Measurements from ENCODE around the gene SMPD3. TPM values are rescaled to one million over a fixed set of nuclear protein-coding genes. Genes with fewer than 3 reads are reported as not detected.
A peak's percentile ranks its signal among the peaks of the same experiment; 100 is the strongest.
"Not testable (repeated sequence)": the region's sequence is repeated elsewhere in the genome, so short reads cannot be mapped to it uniquely, and the experiment has no call there.

SMPD3 gene
- total RNA-seq (2014; rRNA removed; shearing (Covaris generic)): 45.7 and 50.7 TPM in 2 replicates

GRCh38 chr16:68448360-68448970 lies at the start of gene SMPD3:
Gene SMPD3 (minus strand): TSS chr16:68448508. CDS start chr16:68372181, 76,327 bp downstream.
- peak; percentile 98 for DNase-seq (ENCODE audit: low spot score)

DNA sequence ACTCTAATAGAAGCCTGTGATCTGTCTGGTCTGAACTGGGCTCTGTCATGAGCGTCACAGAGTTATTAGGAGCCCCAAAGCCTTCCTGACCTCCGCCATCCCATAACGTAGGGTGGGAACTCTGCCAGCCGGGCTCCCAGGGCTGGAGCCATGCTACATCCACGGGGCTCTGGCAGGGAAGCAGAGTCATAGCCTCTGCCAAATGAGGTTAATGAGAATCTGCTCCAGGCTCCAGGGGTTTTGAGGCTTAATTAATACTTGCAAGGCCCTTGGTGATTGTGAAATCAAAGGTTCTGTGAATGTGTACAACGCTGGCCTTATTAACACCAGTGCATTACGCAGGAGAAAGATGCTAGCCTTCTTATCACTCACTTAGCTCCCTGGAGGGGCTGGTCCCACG lies 48.4 kb upstream of the SMPD3 start:
- no peak for DNase-seq (ENCODE audit: low spot score)

DNA sequence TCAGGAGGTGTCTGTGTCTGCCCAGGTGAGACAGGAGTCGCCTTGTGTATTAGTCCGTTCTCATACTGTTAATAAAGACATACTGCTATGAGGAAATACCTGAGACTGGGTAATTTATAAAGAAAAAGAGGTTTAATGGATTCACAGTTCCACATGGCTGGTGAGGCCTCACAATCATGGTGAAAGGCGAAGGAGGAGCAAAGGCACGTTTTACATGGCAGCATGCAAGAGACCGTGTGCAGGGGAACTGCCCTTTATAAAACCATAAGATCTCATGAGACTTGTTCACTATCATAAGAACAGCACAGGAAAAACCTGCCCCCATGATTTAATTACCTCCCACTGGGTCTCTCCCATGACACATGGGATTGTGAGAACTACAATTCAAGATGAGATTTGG lies 46.0 kb upstream of the SMPD3 start:
- not testable (repeated sequence) for DNase-seq (ENCODE audit: low spot score)

DNA sequence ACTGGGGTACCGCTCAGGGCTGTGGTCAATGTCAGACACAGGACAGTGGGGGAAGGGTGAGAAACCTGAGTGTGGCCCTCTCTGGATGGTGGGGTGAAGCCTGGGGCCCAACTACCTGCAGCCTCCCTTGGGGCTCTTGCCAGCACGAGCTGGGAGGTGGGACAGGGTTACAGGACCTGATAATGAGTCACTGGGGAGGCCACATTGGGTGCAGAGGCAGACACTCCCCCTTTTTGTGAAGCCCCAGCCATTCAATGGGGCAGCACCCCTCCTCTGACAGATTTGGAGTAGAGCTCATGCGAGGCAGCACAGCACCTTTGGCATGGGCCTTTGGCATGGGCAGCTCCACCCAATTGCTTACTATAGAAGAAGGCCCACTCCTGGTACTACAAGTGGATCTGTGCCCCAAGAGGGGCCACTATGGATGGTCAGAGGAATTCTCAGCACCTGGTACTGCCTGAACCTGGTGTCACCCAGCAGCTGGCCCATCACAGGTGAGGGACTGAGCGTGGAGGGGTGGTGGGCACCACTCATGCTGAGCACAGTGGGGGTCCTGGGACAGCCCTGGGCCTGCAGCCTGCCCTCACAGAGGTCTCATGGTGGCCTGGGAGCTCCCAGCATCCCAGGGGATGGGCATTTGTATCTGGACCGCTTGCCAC lies 45.2 kb upstream of the SMPD3 start:
- DNase-seq (ENCODE audit: low spot score): no peak

GRCh38 chr16:68492543-68493411 lies 44.5 kb upstream of the SMPD3 start:
- peak; percentile 92 for DNase-seq (ENCODE audit: low spot score)

- peak; percentile 34 for DNase-seq (ENCODE audit: low spot score)
Measured at GRCh38 chr16:68492151-68492542, 43.8 kb upstream of the SMPD3 start.

DNA sequence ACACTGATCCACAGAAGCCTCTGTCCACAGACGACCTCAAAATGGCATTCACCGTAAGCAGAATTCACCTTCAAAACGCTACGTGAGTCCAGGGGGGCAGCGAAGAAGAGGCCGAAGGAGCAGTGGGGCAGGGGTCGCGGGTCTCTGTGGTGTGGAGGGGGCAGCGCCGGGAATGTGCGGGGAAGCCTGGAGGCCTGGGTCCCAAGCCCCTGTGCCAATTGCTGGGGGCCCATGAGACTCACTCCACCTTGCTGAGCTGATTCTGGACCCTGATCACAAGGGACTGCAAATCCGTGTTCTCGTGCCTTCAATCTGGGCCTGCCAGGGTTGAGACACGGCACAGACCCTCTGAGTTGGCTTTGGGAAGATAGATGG lies 43.3 kb upstream of the SMPD3 start:
- DNase-seq (ENCODE audit: low spot score): no peak

DNA sequence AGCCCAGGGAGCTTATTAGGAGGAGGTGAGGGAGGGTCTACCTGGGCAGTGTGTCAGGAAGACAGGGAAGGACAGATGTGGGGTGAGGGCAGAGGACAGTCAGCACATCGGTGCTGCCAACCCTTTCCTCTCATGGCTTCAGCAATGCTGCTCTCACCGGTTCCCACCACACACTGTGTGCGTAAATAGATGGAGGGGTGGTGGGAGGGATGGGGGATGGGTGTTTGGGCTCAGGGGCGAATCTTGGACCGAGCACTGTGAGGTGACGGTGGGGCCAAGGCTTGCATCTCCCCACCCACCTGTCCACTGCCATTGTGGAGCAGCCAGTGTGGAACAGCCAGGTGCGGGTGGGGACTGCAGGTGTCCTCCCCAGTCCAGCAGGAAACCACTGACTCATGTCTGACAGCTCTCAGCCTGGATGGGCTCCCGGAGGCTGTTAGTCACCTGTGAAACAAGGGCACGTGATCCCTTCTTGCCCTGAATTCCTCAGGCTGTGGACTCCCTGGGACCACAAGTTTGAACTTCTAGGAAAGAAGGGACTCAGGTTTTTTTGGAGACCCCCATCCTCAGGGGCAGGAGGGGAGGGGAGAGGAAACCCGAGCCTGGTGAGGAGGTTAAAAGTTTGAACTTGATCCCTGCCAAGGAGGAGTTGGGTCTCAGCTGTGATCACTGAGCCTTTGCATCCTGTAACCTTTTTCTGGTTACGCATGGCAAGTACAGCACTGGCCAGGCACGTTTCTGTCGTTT lies 42.7 kb upstream of the SMPD3 start:
- DNase-seq (ENCODE audit: low spot score): peak; percentile 89

DNA sequence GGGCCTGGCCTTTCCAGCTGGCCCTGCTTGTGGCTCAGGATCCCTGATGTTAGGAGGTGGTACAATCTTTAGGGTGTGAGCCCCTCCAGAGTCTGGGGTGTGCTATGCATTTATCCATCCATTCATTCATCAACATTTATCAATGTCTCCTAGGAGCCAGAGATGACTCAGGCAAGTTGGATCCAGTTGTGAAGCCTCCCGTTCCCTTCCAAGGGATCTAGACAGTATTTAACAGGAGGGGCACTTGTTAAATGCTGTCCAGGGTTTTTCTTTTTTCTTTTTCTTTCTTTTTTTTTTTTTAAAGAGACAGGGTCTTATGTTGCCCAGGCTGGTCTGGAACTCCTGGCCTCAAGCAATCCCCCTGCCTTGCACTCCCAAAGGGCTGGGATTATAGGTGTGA lies 42.0 kb upstream of the SMPD3 start:
- DNase-seq (ENCODE audit: low spot score): no peak

GRCh38 chr16:68488554-68488953 lies 40.2 kb upstream of the SMPD3 start:
- no peak for DNase-seq (ENCODE audit: low spot score)

GRCh38 chr16:68487669-68488068 lies 39.4 kb upstream of the SMPD3 start:
- DNase-seq (ENCODE audit: low spot score): no peak

DNA sequence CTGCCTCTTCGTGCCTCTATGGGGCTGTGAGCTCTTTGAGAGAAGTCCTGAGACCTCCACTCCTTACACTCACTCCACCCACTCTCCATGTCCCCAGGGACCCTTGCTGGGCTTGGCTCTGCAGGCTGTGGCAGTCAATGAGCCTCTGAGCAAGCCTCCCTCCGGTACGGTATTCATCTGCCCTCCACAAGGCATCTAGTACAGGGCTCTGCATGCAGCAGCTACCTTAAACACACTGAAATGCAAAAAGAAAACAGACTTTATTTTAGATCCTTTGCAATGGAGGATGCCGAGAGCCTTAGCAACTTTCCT lies 38.9 kb upstream of the SMPD3 start:
- no peak for DNase-seq (ENCODE audit: low spot score)

DNA sequence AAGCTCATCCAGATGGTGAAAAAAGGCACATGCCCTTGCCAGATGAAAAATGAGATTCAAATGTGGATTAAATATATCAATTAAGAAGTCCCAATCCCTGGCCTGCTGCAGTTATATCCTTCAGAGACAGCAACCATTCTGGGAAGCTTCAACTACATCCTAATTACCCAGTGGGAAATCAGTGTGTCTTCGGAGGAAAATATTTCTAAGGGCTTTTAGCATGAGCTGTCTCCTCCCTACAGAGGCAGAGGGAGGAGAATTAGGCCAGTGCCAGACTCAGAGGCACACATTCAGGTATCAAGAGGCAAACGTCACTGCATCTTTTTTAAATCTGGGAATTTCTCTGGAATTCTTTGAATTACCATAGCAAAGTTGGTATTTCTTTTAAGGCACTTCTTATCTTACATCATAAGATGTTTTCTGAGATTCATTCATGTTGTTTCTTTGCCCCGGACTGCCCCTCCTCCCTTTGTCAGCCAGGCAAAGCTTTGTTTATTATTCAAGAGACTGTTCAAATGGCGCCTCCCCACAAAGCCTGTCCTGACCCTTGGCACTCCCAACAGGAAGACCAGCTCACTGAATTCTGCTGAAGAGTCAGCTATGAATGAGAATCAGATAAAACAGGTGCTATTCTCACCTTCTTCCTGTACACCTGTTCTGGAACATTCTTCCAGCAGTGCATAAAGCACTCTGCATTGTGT lies 38.3 kb upstream of the SMPD3 start:
- DNase-seq (ENCODE audit: low spot score): peak; percentile 79

DNA sequence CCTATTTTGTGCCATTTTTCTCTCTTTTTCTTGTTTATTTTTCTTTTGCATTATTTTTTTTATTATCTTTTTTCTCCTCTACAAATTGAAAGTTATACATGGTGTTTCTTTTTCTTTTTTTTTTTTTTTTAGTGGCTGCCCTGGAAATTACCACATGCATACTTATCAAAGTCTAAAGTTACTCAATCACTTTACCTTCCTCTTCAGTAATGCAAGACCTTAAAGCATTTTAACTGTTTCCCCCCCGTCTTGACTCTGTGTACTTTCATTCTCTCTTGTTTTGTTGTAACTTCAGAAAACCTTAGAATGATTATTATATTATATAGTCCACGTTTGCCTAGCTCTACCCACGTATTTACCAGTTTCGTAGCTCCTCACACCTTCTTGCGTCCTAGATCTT lies 33.3 kb upstream of the SMPD3 start:
- DNase-seq (ENCODE audit: low spot score): no peak

GRCh38 chr16:68480084-68480995 lies 32.0 kb upstream of the SMPD3 start:
- DNase-seq (ENCODE audit: low spot score): peak; percentile 26

GRCh38 chr16:68479271-68479670 lies 31.0 kb upstream of the SMPD3 start:
- DNase-seq (ENCODE audit: low spot score): no peak

DNA sequence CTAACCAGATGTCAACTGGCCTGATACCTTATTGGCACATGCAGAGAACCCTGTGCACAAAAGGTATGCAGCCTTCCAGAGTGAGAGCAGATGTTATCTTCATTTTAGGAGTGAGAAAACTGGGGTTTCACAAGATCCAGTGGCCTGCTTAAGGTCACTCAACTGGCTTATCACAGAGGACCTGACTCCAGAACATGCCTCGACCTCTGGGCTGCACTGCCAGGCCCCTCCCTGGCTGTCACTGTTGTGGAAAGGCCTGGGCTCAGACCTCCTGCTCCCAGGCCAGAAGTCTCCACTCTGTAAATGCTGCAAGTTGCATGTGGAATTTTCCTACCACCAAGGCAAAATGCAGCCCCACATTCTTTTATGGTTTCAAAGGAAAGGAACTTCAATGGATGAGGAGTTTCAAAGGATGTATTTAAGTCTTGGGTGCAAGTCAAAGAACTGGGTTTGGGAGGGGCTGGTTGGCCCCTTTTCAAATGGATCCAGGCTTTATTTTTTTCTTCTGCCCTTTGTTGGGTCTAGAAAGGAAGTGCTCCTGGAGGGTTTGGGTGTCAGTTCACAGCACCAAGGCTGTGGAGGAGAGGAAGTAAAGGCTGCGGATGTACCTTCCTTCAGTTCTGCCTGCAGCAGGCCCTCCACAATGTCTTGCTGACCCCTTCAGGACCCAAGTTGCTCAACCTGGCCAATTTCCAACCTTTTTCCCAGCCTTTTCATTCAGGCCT lies 30.4 kb upstream of the SMPD3 start:
- DNase-seq (ENCODE audit: low spot score): no peak

DNA sequence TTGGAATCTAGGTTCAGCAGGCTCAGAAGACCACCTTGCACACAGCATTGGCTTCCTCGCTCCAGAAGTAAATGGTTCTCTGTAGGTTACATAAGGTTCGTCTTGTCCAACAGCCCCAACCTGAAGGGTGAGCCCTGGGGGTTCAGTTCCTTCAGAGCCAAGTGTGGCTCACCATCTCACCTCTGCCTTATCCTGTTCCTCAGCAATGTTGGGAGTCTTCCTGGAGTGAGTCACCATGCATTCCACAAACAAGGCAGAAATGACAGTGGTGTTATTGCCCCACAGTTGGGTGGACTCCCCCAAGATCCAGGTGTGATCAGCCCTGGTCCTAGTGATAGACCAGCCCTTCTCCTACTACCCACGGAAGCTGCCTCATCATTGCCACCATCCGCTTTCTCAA lies 26.8 kb upstream of the SMPD3 start:
- peak; percentile 62 for DNase-seq (ENCODE audit: low spot score)

DNA sequence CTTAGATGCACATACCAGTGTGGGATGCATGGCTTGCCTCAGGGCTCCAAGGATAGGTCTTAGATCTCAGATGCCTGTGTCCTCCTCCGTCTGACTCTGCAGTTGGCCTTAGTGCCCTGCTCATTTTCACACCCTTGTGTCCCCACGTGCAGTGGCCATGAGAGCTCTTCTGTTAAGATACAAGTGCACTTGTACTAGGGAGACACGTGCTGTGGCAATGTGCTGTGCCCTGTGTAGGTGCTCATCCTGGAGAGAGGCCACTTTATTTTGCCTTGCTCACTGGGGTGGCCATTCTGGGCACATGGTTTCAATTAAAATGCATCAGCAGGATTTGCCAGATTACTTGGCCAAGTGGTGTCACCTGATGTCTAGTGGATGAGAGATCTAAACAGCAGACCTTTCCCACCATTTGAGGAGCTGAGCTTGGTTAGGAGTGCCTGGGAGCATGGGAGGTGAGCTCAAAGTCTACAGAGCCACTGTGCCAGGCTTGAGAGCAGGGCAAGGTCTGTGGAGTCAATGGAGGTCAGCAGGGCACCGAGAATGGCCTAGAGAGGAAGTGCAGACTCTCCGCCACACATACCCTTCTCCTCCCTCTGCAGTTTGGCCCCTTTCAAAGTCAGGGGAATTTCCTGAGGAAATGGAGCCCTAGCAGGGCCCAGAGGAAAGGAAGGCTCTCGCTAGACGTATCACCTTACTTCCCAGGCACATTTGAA lies 25.2 kb upstream of the SMPD3 start:
- DNase-seq (ENCODE audit: low spot score): no peak

Data from HT-29 (cell line).